Sigmoid colon (tissue), 7 donors: ENCODE measurements around the gene GDF10. TPM values are rescaled to one million over a fixed set of nuclear protein-coding genes. Genes with fewer than 3 reads are reported as not detected.

Experiments
- DNase-seq: peaks from one replicate; pipeline ENCODE4 v3.0.0-alpha.2; 2019
- H3K27ac ChIP-seq, 4 donors: fragments of 200-600 bp; sonication (generic); one replicate each; pipeline ENCODE4 v1.5.1; 2016 to 2019; ENCODE audit warnings: mild to moderate bottlenecking in 1 of 4
- H3K27me3 ChIP-seq, 3 donors: fragments of 200-600 bp; sonication (generic); one replicate each; pipeline ENCODE4 v1.5.1; 2019; ENCODE audit warnings: mild to moderate bottlenecking in 1 of 3
- H3K36me3 ChIP-seq, 4 donors: fragments of 200-600 bp; sonication (generic); one replicate each; pipeline ENCODE4 v1.5.1; 2016 to 2019
- H3K4me1 ChIP-seq, 4 donors: fragments of 200-600 bp; sonication (generic); one replicate each; pipeline ENCODE4 v1.5.1; 2017 to 2019
- H3K4me3 ChIP-seq, 4 donors: fragments of 200-600 bp; sonication (generic); one replicate each; pipeline ENCODE4 v1.5.1; 2017 to 2019; ENCODE audit warnings: mild to moderate bottlenecking in 2 of 4, moderate library complexity in 1 of 4
- H3K9me3 ChIP-seq, 4 donors: fragments of 200-600 bp in 3 of 4; sonication (generic) in 3 of 4; one replicate each; pipeline versions ENCODE4 v1.5.1 to v1.6.1; 2013 to 2019
- EP300 ChIP-seq, 4 donors: sonication (generic); formaldehyde crosslinking; IDR thresholded peaks; one replicate each; pipeline ENCODE4 v1.6.1; 2017; ENCODE audit warnings: antibody characterized with exemption in 4 of 4
- POLR2A ChIP-seq, 2 donors: fragments of 450-650 bp; IDR thresholded peaks; one replicate each; pipeline ENCODE4 v1.6.1; 2016; ENCODE audit warnings: antibody characterized with exemption in 2 of 2, mild to moderate bottlenecking in 2 of 2, moderate library complexity in 2 of 2
- POLR2AphosphoS5 ChIP-seq, 4 donors: sonication (generic); formaldehyde crosslinking; IDR thresholded peaks; one replicate each; pipeline ENCODE4 v1.6.1; 2017; ENCODE audit warnings: antibody characterized with exemption in 4 of 4
- WGBS, 2 donors: extraction: QIAGEN DNeasy Blood & Tissue Kit; methylation state at CpG; one replicate each; pipeline ENCODE4 v1.1.7; 2013; 5-methylcytosine and 5-hydroxymethylcytosine counted together
- intact Hi-C: fragments of 100-400 bp; cut with DNase I; formaldehyde crosslinking; loops from one replicate; pipeline ENCODE4 v1.15.1; 2023
- polyA plus RNA-seq, 3 donors: library from polyadenylated mRNA; stranded (reverse); fragments of 200-250 nt; gene quantifications; one replicate each; pipeline ENCODE4 v1.2.3, GENCODE V29; 2013
- total RNA-seq, 4 donors: library from RNA; depleted of rRNA; stranded (reverse); fragments of >200 nt; gene quantifications; one replicate each; pipeline ENCODE4 v1.1.0, GENCODE V29; 2016
- TF ChIP-seq, protein P1 (sequence below), 4 experiments: fragments of 450-650 bp in 3 of 4; fragments of 200-600 bp in 1 of 4; IDR thresholded peaks; one replicate each; pipeline ENCODE4 v1.5.1; 2016 to 2019; ENCODE audit warnings: antibody characterized with exemption in 4 of 4, mild to moderate bottlenecking in 3 of 4, moderate library complexity in 2 of 4
- donor health status: healthy with polysubstance abuse.
- donor health status: Bipolar disorder and iron deficiency.
- donor health status: healthy.

GDF10 gene
- total and polyA plus RNA-seq, 7 donors = 0.67 to 11.9 (median 4.4) TPM; not detected in 2

- H3K9me3 ChIP-seq = no peaks in the 10 kb centered on the region
- peaks cover 0 to 7% (median 0%) of the 10 kb centered on the region in 4 donors for H3K4me1 ChIP-seq
- 77 to 83% methylated on average over 9 of the region's 9 CpGs for WGBS, 2 donors
- H3K36me3 ChIP-seq = no peaks in the 10 kb centered on the region
- no peaks in the 10 kb centered on the region for H3K27me3 ChIP-seq
- TF ChIP-seq POLR2AphosphoS5 (IDR thresholded peaks at IDR 0.05) (no peak), EP300 (IDR thresholded peaks at IDR 0.05) (no peak), POLR2A (IDR thresholded peaks at IDR 0.05) (no peak)
- TF ChIP-seq, protein P1, sequence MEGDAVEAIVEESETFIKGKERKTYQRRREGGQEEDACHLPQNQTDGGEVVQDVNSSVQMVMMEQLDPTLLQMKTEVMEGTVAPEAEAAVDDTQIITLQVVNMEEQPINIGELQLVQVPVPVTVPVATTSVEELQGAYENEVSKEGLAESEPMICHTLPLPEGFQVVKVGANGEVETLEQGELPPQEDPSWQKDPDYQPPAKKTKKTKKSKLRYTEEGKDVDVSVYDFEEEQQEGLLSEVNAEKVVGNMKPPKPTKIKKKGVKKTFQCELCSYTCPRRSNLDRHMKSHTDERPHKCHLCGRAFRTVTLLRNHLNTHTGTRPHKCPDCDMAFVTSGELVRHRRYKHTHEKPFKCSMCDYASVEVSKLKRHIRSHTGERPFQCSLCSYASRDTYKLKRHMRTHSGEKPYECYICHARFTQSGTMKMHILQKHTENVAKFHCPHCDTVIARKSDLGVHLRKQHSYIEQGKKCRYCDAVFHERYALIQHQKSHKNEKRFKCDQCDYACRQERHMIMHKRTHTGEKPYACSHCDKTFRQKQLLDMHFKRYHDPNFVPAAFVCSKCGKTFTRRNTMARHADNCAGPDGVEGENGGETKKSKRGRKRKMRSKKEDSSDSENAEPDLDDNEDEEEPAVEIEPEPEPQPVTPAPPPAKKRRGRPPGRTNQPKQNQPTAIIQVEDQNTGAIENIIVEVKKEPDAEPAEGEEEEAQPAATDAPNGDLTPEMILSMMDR (IDR thresholded peaks at IDR 0.05) = no peak
- intact Hi-C loops = no loop called here
- peak; percentile 47 for DNase-seq
- no peak overlapping the region for H3K4me3 ChIP-seq
- no peak overlapping the region for H3K27ac ChIP-seq
Measured at GRCh38 chr10:47288916-47289495, 11.0 kb upstream of the GDF10 start.

GRCh38 chr10:47289921-47290320 is 10.1 kb upstream of the GDF10 start:
- intact Hi-C loops = no loop called here

GRCh38 chr10:47290338-47290737 is 9.7 kb upstream of the GDF10 start:
- WGBS, 2 donors = 80 to 85% methylated on average over 3 of the region's 3 CpGs

More at GRCh38 chr10:47289921-47290320, 10.1 kb upstream of the GDF10 start:
- no peak overlapping the region for H3K27ac ChIP-seq
- H3K4me1 ChIP-seq = peaks cover 0 to 7% (median 0%) of the 10 kb centered on the region in 4 donors
- TF ChIP-seq, protein P1 (IDR thresholded peaks at IDR 0.05) = no peak
- TF ChIP-seq POLR2AphosphoS5 (IDR thresholded peaks at IDR 0.05) (no peak), EP300 (IDR thresholded peaks at IDR 0.05) (no peak), POLR2A (IDR thresholded peaks at IDR 0.05) (no peak)
- H3K9me3 ChIP-seq = no peaks in the 10 kb centered on the region
- peak; percentile 29 for DNase-seq
- WGBS, 2 donors = 95% methylated on average over 6 of the region's 6 CpGs
- H3K4me3 ChIP-seq = no peak overlapping the region
- H3K36me3 ChIP-seq = no peaks in the 10 kb centered on the region
- H3K27me3 ChIP-seq = no peaks in the 10 kb centered on the region

DNA sequence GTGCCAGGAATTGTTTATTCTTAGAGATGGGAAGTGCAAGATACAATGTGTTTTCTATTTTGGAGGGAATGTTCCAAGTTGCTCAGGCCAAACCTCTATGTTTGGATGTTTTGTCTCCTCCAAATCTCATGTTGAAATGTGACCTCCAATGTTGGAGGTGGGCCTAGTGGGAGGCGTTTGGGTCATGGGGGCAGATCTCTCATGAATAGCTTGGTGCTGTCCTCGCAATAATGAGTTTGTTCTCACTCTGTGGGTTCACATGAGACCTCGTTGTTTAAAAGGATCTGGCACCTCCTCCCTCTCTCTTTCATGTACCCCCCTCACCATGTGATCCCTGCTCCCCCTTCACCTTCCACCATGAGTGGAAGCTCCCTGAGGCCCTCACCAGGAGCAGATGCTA is 8.3 kb upstream of the GDF10 start:
- peak; percentile 58 for DNase-seq
- H3K36me3 ChIP-seq = no peaks in the 10 kb centered on the region
- intact Hi-C loops = no loop called here
- TF ChIP-seq POLR2AphosphoS5 (IDR thresholded peaks at IDR 0.05) = no peak
- TF ChIP-seq EP300 (IDR thresholded peaks at IDR 0.05) = no peak
- TF ChIP-seq POLR2A (IDR thresholded peaks at IDR 0.05) = no peak
- TF ChIP-seq, protein P1 (IDR thresholded peaks at IDR 0.05) = no peak
- H3K27ac ChIP-seq = no peak overlapping the region
- H3K4me3 ChIP-seq = no peak overlapping the region
- 74 to 78% methylated on average over 3 of the region's 3 CpGs for WGBS, 2 donors
- no peaks in the 10 kb centered on the region for H3K9me3 ChIP-seq
- H3K27me3 ChIP-seq = no peaks in the 10 kb centered on the region
- H3K4me1 ChIP-seq = peaks cover 0 to 7% (median 0%) of the 10 kb centered on the region in 4 donors

More at GRCh38 chr10:47290338-47290737, 9.7 kb upstream of the GDF10 start:
- DNase-seq = no peak
- H3K9me3 ChIP-seq = no peaks in the 10 kb centered on the region
- H3K4me1 ChIP-seq = peaks cover 0 to 7% (median 0%) of the 10 kb centered on the region in 4 donors
- intact Hi-C loops = no loop called here
- no peaks in the 10 kb centered on the region for H3K36me3 ChIP-seq
- no peak overlapping the region for H3K4me3 ChIP-seq
- no peak overlapping the region for H3K27ac ChIP-seq
- H3K27me3 ChIP-seq = no peaks in the 10 kb centered on the region
- no peak for TF ChIP-seq POLR2A (IDR thresholded peaks at IDR 0.05)
- no peak for TF ChIP-seq EP300 (IDR thresholded peaks at IDR 0.05)
- no peak for TF ChIP-seq POLR2AphosphoS5 (IDR thresholded peaks at IDR 0.05)
- TF ChIP-seq, protein P1 (IDR thresholded peaks at IDR 0.05) = no peak

DNA sequence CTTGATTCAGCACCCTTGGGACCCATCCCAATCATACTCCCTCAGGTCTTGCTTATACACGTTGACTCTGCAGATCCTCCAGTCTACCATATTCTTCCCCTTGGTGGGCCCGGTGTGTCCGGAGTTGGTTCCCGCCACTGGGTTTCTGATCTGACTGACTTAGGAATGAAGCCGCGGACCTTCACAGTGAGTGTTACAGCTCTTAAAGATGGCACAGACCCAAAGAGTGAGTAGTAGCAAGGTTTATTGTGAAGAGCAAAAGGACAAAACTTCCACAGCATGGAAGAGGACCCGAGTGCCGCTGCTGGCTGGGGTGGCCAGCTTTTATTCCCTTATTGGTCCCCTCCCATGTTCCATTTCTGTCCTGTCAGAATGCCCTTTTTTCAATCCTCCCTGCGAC is 5.9 kb upstream of the GDF10 start:
- 95 to 97% methylated on average over 9 of the region's 9 CpGs for WGBS, 2 donors
- TF ChIP-seq, protein P1 (IDR thresholded peaks at IDR 0.05) = no peak
- TF ChIP-seq POLR2AphosphoS5 (IDR thresholded peaks at IDR 0.05) (no peak), EP300 (IDR thresholded peaks at IDR 0.05) (no peak), POLR2A (IDR thresholded peaks at IDR 0.05) (no peak)
- DNase-seq = no peak
- H3K9me3 ChIP-seq = no peaks in the 10 kb centered on the region
- H3K36me3 ChIP-seq = no peaks in the 10 kb centered on the region
- H3K27ac ChIP-seq = no peak overlapping the region
- no peak overlapping the region for H3K4me3 ChIP-seq
- intact Hi-C loops = no loop called here
- no peaks in the 10 kb centered on the region for H3K4me1 ChIP-seq
- no peaks in the 10 kb centered on the region for H3K27me3 ChIP-seq
